ENCODE data around the gene PGBD5.
A peak's percentile ranks its signal among the peaks of the same experiment; 100 is the strongest.
"Not testable (repeated sequence)": the region's sequence is repeated elsewhere in the genome, so short reads cannot be mapped to it uniquely, and the experiment has no call there.

The PGBD5 gene

DNA sequence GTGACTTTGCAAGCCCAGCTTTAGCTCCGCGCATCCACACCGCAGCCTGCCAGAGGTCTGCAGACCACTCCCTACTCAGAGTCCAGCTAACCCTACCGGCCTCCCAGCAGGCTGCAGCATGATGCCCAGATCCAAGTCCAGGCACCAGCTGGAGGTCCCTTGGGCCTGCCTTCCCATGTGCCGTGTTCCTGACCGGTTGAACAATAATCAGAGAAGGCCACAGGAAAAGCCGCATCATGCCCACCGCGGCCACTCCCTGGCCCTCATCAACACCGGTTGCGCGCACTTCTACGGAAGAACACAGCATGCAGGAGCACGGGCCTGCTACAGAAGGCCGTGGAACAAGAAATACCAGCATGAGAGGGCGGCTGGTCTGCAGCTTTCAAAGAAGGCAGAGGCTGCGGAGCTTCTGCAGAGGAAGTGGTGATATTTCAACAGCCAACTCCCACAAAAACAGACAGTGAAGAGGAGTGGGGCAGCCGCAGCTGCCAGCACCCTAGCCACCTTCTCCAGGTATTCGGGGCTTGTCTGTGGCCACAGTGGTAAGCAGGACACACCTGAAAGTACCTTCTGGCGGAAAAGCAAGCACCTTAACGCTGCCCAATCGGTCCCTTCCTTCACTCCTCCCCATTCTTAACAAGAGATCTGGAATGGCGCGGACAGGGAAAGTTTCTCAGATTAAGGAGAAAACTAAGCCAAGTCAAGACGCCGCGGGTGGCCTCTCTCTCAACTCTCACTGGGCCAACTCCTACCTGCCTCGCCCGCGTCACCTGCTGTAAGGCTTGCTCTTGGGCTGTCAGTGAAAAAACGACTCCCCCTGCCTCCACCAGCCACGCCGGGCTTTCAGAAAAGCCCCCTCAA lies 1.5 kb downstream of the PGBD5 start:
- DNase-seq, result peak; percentile 12

DNA sequence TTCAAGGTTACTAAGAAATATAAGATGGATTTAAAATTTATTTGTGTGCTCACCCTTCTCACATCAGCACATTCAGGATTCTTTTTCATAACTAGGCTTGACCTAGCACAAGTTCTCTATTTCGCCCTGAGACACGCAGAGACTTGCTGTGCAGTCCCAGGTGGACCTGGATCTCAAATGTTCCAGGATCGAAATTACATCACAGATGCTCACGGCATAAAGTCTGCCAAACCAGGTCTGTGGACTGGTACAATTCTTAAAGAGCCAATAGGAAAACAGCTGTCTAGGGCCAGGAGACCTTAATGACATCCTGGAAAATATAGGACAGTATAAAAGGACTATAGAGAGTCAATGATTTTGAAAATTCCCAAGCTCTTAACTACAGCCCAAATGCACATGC lies 2.2 kb downstream of the PGBD5 start:
- no peak for DNase-seq

- no peak for DNase-seq
These were observed 2.9 kb downstream of the PGBD5 start for GRCh38 chr1:230423261-230423660.

DNA sequence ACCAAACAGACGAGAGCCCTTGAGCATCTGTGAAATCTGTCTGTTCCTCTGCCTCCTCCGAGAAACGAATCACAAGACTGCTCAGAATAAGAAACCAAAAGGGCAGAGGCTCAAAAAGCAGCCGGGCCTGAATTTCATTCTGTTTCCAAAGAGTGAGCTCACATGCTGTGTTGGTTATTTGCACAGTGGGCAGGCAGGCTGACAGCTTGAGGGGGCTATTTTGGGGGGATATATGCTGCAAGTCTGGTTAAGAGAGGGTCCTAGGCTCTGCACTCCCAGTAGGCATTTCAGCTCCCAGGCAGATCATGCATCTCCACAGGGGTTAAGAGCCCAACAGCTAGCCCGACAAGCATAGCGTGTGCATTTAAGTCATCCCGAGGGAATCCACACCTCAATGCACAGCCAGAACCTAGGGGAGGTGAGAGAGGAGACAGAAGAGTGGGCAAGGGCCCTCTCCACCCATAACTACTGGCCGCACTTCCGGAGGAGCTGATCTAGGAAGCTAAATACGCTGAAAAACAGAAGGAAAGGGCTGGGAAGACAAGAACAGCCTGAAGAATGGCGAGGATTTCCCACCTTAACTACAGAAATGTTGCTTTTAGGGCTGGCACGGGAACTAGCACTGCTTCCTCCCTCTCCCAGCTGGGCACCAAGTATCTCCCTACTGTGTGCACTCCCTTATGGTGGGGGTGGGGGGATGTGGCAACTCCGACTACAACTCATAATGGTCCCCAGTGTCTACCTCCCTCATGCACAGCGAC lies 3.7 kb downstream of the PGBD5 start:
- no peak for DNase-seq

DNA sequence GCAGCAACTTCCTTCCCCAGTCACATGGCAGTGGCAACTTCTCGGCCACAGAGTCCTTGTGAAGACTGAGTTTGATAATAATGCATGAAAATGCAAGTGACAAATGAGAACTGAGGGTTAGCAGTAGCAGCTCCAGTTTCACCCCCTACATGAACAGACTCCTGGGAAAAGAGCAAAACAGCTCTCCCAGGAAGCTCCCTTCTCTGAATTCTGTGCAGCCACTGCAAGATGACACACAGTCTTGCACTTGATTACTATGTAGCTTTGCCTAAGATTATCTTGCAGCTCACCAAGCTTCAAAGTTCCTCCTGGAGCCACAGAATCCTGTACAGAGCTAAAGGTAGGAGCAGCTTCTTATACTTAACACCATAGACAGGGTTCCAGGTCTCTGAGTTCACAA lies 4.7 kb downstream of the PGBD5 start:
- DNase-seq, result no peak

GRCh38 chr1:230420372-230420771 lies 5.8 kb downstream of the PGBD5 start:
- DNase-seq, result not testable (repeated sequence)

DNA sequence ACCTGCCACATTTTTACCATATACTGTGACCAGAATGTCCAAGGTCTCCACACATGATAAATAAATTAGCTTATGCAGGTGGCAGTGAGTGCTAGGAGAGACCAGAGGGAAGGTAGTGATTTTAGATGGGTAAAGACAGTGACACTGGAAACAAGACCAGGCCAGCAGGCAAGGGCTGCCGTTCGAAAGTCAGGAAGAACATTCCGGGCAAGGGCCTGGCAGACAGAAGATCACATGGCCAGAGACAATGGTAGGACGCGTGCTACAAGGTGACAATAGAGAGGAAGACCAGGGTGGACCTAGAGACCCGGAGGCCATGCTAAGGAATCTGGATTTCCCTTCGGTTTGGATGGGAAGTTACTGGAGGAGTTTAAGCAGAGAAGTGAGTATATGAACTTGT lies 9.7 kb downstream of the PGBD5 start:
- DNase-seq, result no peak

DNA sequence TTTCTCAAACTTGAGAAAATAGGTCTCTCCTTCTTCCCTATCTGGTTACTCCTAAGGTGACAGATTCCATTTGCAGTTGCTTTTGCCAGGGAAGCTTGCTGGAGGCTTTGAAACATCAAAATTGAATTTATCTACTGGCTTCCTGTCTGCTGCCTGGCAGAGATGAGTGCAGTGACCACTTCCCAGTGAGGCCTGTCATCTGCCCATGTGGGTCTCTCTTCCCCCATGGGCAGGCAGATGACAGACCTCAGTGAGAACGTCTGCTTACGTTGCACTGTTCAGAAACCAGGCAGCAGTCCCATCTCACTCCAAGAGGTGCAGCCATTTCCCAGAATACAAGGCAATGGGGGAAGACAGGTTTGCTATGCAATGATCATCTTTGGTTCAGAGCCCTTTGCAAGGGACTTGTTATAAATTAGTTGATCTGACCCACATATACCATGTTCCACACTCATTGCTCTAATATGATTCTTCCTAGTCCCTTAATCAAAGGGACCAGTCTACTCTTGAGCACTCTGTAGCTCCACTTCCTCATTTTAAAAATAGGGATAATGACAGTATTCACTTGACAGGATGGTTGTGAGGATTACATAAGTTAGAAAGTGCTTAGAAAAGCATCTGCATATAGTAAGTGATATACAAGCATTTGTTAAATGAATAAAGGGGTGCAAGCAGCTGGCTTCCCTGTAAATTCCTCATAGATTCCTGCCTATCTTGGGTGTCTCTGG lies 10.6 kb downstream of the PGBD5 start:
- no peak for DNase-seq

DNA sequence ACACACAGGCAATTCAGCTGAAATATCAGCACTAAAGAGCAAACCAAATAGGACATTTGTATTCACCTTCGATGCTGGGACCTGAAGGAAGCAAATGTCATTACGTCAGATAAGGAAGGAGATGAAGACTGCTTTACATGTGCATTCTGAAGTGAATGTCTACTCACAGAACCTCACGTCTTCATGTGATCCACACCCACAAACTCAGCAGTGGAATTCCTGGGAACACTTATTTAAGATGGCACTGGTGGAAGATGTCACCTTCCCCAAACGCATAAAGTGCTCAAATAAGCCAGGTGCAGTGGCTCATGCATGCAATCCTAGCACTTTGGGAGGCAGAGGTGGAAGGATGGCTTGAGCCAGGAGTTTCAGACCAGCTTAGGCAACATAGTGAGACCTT lies 11.4 kb downstream of the PGBD5 start:
- no peak for DNase-seq

- no peak for DNase-seq
These were observed 12.0 kb downstream of the PGBD5 start for GRCh38 chr1:230414102-230414501.

DNA sequence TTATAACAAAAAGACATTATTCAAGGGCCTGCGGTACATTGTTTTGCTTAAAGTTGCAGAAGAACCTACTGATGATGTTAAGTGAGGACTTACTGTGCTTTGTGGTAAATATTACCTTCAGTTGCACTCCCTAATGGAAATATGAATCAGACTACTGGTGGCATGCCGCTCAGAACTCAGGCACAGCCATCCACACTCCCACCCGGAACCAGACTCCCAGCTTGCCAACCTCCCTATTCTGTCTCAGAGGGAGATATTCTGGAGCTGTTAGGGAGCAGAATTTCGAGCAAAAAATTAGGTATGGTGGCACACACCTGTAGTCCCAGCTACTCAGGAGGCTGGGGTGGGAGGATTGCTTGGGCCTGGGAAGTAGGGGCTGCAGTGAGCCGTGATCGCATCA lies 13.1 kb downstream of the PGBD5 start:
- no peak for DNase-seq

DNA sequence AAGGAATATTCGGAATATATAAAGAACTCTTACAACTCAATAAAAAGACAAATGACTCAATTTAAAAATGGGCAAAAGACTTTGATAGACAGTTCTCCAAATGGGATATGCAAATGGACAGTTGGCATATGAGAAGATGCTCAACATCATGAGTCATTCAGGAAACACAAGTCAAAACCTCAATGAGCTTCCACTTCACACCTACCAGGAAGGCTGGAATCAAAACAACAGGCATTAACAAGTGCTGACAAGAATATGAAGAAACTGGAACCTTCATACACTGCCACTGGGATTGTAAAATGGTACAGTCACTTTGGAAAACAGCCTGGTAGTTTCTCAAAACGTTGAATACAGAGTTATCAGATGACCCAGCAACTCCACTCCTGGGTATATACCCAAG lies 17.2 kb downstream of the PGBD5 start:
- no peak for DNase-seq

- no peak for DNase-seq
These were observed 18.8 kb downstream of the PGBD5 start for GRCh38 chr1:230407351-230407750.

DNA sequence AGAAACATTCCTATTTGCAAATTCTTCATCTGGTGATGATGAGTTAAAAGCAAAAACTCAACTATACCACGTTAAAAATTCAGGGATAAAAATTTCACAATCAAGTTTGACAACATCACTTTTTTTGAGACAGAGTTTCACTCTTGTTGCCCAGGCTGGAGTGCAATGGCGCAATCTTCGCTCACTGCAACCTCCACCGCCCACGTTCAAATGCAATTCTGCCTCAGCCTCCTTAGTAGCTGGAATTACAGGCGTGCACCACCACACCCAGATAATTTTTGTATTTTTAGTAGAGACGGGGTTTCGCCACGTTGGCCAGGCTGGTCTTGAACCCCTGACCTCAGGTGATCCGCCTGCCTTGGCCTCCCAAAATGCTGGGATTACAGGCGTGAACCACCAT lies 19.4 kb downstream of the PGBD5 start:
- not testable (repeated sequence) for DNase-seq

DNA sequence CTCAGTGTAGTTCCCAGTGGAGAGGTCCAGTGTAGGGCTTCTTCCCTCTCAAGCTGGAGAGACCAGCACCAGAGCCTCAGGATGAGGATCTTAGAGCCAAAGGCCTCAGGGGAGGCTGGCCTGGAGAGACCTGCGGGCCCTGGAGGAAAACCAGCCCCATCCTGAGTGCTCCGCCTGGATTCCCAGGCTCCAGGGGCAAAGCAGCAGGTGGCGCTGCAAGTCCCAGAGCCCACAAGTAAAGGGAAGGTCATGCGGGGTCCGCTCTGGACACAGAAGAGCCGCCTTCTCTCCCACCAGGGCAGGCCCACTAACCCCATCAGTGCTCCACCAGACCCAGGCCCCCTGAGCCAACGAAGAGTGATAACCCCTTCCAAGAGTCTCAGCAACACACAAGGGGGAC lies 22.7 kb downstream of the PGBD5 start:
- no peak for DNase-seq

GRCh38 chr1:230401763-230402294 lies 24.3 kb downstream of the PGBD5 start:
- no peak for DNase-seq

- DNase-seq, result no peak
These were observed 25.0 kb downstream of the PGBD5 start for GRCh38 chr1:230401101-230401500.

GRCh38 chr1:230400007-230400344 lies 26.2 kb downstream of the PGBD5 start:
- no peak for DNase-seq

GRCh38 chr1:230399321-230400006 lies 26.7 kb downstream of the PGBD5 start:
- no peak for DNase-seq

GRCh38 chr1:230398856-230399255 lies 27.3 kb downstream of the PGBD5 start:
- no peak for DNase-seq

GRCh38 chr1:230396966-230397365 lies 29.2 kb downstream of the PGBD5 start:
- DNase-seq, result no peak

DNA sequence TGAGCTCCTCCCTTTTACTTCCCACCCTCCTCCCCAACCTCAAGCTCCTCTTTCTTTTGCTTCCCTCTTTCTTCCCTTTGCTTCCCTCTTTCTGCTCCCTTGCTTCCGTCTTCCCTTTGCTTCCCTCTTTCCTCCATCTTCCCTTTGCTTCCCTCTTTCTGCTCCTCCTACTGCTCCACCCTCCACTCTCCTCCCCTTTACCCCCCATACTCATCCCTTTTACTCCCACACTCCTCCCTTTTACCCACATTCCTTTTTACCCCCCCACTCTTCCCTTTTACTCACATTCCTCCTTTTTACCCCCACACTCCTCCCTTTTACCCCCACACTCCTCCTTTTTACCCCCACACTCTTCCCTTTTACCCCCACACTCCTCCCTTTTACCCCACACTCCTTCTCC lies 30.2 kb downstream of the PGBD5 start:
- no peak for DNase-seq

- no peak for DNase-seq
These were observed 31.4 kb downstream of the PGBD5 start for GRCh38 chr1:230394741-230395140.

Data from GF-D8 (cell line).